Mesenteric fat pad (tissue), 1 donor: ENCODE data around the gene PRPF39. TPM values are rescaled to one million over a fixed set of nuclear protein-coding genes. Genes with fewer than 3 reads are reported as not detected.
"Not testable (repeated sequence)": the region's sequence is repeated elsewhere in the genome, so short reads cannot be mapped to it uniquely, and the experiment has no call there.

Source experiments
- DNase-seq: peaks from one replicate; pipeline ENCODE4 v3.0.0-alpha.2; 2020; ENCODE audit warnings: low spot score
- long read RNA-seq: library from polyadenylated mRNA; unstranded; transcript quantifications from one replicate; pipeline ENCODE4 v2.0.0, GENCODE V29; 2020
- total RNA-seq: library from RNA; stranded (reverse); fragmentation: NEBNext Ultra II Directional; extraction: Animal tissue kit (Norgen Biotek cat#: 25700); gene quantifications from one replicate; pipeline ENCODE4 v1.2.1, GENCODE V29; 2021
- donor health status: DM: yes; HTN: yes; CAD: no.

PRPF39 gene
- total RNA-seq = 26.9 TPM
- long read RNA-seq, transcript PRPF39-201 (14 exons, 2,868 nt) = major isoform, 5 of 54 reads
- long read RNA-seq, partial matches to known transcripts = 27 of 54 reads
- long read RNA-seq, other reads (novel, unspliced or antisense) = 22 of 54 reads

- peak; percentile 99 for DNase-seq
These were observed at the start of gene PRPF39 for GRCh38 chr14:45083976-45084722. TSS of gene PRPF39 (plus strand) at chr14:45084116. CDS start at chr14:45095240, 11,124 bp downstream.

- DNase-seq = no peak
These were observed 49.2 kb upstream of the PRPF39 start for GRCh38 chr14:45034730-45035129.

GRCh38 chr14:45038256-45038655 is 45.7 kb upstream of the PRPF39 start:
- no peak for DNase-seq

- DNase-seq = no peak
These were observed 45.1 kb upstream of the PRPF39 start for GRCh38 chr14:45038865-45039264.

- no peak for DNase-seq
These were observed 44.5 kb upstream of the PRPF39 start for GRCh38 chr14:45039390-45039789.

GRCh38 chr14:45041641-45042040 is 42.3 kb upstream of the PRPF39 start:
- no peak for DNase-seq

GRCh38 chr14:45044638-45045037 is 39.3 kb upstream of the PRPF39 start:
- DNase-seq = no peak

- no peak for DNase-seq
These were observed 35.5 kb upstream of the PRPF39 start for GRCh38 chr14:45048385-45048784.

- no peak for DNase-seq
These were observed 32.7 kb upstream of the PRPF39 start for GRCh38 chr14:45051180-45051579.

GRCh38 chr14:45051896-45052295 is 32.0 kb upstream of the PRPF39 start:
- DNase-seq = no peak

- DNase-seq = no peak
These were observed 26.6 kb upstream of the PRPF39 start for GRCh38 chr14:45057349-45057748.

GRCh38 chr14:45057881-45058364 is 26.0 kb upstream of the PRPF39 start:
- no peak for DNase-seq

- DNase-seq = no peak
These were observed 23.4 kb upstream of the PRPF39 start for GRCh38 chr14:45060551-45060950.

GRCh38 chr14:45065540-45065939 is 18.4 kb upstream of the PRPF39 start:
- DNase-seq = no peak

- DNase-seq = no peak
These were observed 18.0 kb upstream of the PRPF39 start for GRCh38 chr14:45065956-45066355.

- no peak for DNase-seq
These were observed 17.2 kb upstream of the PRPF39 start for GRCh38 chr14:45066667-45067066.

GRCh38 chr14:45068396-45068795 is 15.5 kb upstream of the PRPF39 start:
- DNase-seq = no peak

GRCh38 chr14:45070215-45070614 is 13.7 kb upstream of the PRPF39 start:
- no peak for DNase-seq

GRCh38 chr14:45072126-45072525 is 11.8 kb upstream of the PRPF39 start:
- DNase-seq = no peak

- no peak for DNase-seq
These were observed 10.6 kb upstream of the PRPF39 start for GRCh38 chr14:45073231-45073879.

GRCh38 chr14:45078323-45078722 is 5.6 kb upstream of the PRPF39 start:
- no peak for DNase-seq

- not testable (repeated sequence) for DNase-seq
These were observed 3.4 kb upstream of the PRPF39 start for GRCh38 chr14:45080416-45080968.
